Measurements from ENCODE around the gene MAVS.

DNA sequence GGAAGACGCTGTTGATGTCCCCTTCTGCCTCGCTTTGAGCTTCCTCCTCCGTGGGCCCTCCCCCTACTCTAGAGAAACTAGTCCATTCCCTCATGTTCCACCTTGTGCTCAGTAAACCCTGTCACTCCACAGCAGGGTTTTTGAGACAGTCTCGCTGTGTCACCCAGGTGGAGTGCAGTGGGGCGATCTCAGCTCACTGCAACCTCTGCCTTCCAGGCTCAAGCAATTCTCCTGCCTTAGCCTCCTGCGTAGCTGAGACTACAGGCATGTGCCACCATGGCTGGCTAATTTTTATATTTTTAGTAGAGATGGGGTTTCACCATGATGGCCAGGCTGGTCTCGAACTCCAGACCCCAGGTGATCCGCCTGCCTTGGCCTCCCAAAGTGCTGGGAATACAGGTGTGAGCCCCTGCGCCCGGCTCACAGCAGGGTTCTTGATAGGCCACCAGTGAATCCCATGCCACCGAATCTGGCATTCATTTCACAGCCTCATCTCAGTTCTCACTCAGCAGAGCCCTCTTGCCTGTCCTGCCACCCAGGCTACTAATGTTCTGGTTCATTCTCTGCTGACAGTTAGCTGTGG, 78.6 kb downstream of the MAVS start:
- no peak for TF ChIP-seq POLR2AphosphoS5 (IDR thresholded peaks at IDR 0.05; ENCODE audit: low read depth, low read length)
- TF ChIP-seq, protein P1, sequence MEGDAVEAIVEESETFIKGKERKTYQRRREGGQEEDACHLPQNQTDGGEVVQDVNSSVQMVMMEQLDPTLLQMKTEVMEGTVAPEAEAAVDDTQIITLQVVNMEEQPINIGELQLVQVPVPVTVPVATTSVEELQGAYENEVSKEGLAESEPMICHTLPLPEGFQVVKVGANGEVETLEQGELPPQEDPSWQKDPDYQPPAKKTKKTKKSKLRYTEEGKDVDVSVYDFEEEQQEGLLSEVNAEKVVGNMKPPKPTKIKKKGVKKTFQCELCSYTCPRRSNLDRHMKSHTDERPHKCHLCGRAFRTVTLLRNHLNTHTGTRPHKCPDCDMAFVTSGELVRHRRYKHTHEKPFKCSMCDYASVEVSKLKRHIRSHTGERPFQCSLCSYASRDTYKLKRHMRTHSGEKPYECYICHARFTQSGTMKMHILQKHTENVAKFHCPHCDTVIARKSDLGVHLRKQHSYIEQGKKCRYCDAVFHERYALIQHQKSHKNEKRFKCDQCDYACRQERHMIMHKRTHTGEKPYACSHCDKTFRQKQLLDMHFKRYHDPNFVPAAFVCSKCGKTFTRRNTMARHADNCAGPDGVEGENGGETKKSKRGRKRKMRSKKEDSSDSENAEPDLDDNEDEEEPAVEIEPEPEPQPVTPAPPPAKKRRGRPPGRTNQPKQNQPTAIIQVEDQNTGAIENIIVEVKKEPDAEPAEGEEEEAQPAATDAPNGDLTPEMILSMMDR (IDR thresholded peaks at IDR 0.05) = no peak

Data from Panc1 (cell line).